Skeletal muscle tissue (tissue), 4 donors: ENCODE results near the gene CAMK1D. TPM values are rescaled to one million over a fixed set of nuclear protein-coding genes. Genes with fewer than 3 reads are reported as not detected.
"Not testable (repeated sequence)": the region's sequence is repeated elsewhere in the genome, so short reads cannot be mapped to it uniquely, and the experiment has no call there.

Source experiments
- H3K27ac ChIP-seq: one replicate; pipeline ENCODE4 v1.7.0; 2013; ENCODE audit warnings: mild to moderate bottlenecking, low read depth, low read length, inconsistent platforms
- H3K27me3 ChIP-seq, 3 donors: one replicate each; pipeline ENCODE4 v1.7.0; 2013; ENCODE audit warnings: low read length in 3 of 3; ENCODE audit not compliant: control insufficient read depth in 3 of 3, insufficient read depth in 3 of 3
- H3K36me3 ChIP-seq, 3 donors: one replicate each; pipeline ENCODE4 v1.7.0; 2013; ENCODE audit warnings: low read length in 3 of 3; ENCODE audit not compliant: control insufficient read depth in 3 of 3, insufficient read depth in 3 of 3
- H3K4me1 ChIP-seq, 3 donors: one replicate each; pipeline ENCODE4 v1.7.0; 2013; ENCODE audit warnings: low read length in 3 of 3, mild to moderate bottlenecking in 3 of 3; ENCODE audit not compliant: control insufficient read depth in 3 of 3, insufficient read depth in 3 of 3
- H3K4me3 ChIP-seq, 3 donors: one replicate each; pipeline ENCODE4 v1.7.0; 2013; ENCODE audit warnings: low read length in 3 of 3
- H3K9ac ChIP-seq, 3 donors: one replicate each; pipeline ENCODE4 v1.7.0; 2013; ENCODE audit warnings: low read length in 3 of 3, mild to moderate bottlenecking in 3 of 3, moderate library complexity in 2 of 3, low read depth in 1 of 3
- H3K9me3 ChIP-seq, 3 donors: one replicate each; pipeline ENCODE4 v1.7.0; 2013; ENCODE audit warnings: low read length in 3 of 3; ENCODE audit not compliant: control insufficient read depth in 3 of 3
- total RNA-seq: library from RNA; depleted of rRNA; stranded (reverse); fragments of >200 nt; gene quantifications from one replicate; pipeline ENCODE4 v1.2.3, GENCODE V29; 2014
- donor health status: Osteomylitis.

The CAMK1D gene
- total RNA-seq, 1 donor from 2014 or later: 2.1 TPM

GRCh38 chr10:12741360-12741804, 392.0 kb downstream of the CAMK1D start:
- H3K9ac ChIP-seq: peak overlapping the region in 1 of 3 donors; percentile 30
- peaks cover 5 to 17% (median 12%) of the 10 kb centered on the region in 3 donors for H3K4me1 ChIP-seq
- no peaks in the 10 kb centered on the region for H3K36me3 ChIP-seq
- peak overlapping the region; percentile 68 for H3K27ac ChIP-seq
- H3K9me3 ChIP-seq: no peaks in the 10 kb centered on the region
- no peak overlapping the region for H3K4me3 ChIP-seq
- no peaks in the 10 kb centered on the region for H3K27me3 ChIP-seq

GRCh38 chr10:12742771-12743170, 393.4 kb downstream of the CAMK1D start:
- Histone ChIP-seq H3K27ac (no peak overlapping the region), H3K4me1 (peaks cover 5 to 17% (median 12%) of the 10 kb centered on the region in 3 donors), H3K27me3 (no peaks in the 10 kb centered on the region), H3K9ac (no peak overlapping the region), H3K9me3 (no peaks in the 10 kb centered on the region), H3K36me3 (no peaks in the 10 kb centered on the region), H3K4me3 (no peak overlapping the region)

DNA sequence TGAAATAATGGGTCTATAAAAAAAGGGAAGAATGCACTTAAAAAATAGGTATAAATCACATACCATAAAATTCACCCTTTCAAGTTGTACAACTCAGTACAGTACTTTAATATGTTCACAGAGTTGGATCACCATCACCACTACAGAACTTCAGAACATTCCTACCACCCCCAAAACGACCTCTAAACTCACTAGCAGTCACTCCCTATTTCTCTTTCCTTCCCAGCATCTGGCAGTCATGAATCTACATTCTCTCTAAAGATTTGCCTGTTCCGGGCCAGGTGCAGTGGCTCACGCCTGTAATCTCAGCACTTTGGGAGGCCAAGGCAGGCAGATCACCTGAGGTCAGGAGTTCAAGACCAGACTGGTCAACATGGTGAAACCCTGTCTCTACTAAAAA, 394.1 kb downstream of the CAMK1D start:
- not testable (repeated sequence) for H3K9ac ChIP-seq, H3K27me3 ChIP-seq, H3K9me3 ChIP-seq, H3K27ac ChIP-seq, H3K4me3 ChIP-seq, H3K36me3 ChIP-seq
- H3K4me1 ChIP-seq: peaks cover 5 to 17% (median 12%) of the 10 kb centered on the region in 3 donors

DNA sequence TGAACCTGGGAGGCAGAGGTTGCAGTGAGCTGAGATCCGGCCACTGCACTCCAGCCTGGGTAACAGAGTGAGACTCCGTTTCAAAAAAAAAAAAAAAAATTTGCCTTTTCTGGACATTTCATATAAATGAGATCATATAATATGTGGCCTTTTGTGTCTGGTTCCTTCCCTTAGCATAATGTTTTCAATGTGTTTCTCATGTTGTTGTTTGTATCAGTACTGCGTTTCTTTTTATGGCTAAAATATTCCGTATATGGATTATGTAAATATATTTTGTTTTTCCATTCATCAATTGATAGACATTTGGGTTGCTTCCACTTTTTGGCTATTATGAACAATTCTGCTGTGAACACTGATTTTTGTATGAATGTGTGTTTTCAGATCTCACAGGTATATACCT, 394.6 kb downstream of the CAMK1D start:
- no peak overlapping the region for H3K27ac ChIP-seq
- H3K27me3 ChIP-seq: no peaks in the 10 kb centered on the region
- no peak overlapping the region for H3K4me3 ChIP-seq
- no peak overlapping the region for H3K9ac ChIP-seq
- H3K4me1 ChIP-seq: peaks cover 5 to 17% (median 12%) of the 10 kb centered on the region in 3 donors
- H3K36me3 ChIP-seq: no peaks in the 10 kb centered on the region
- H3K9me3 ChIP-seq: no peaks in the 10 kb centered on the region

GRCh38 chr10:12748186-12748585, 398.8 kb downstream of the CAMK1D start:
- Histone ChIP-seq H3K27me3 (no peaks in the 10 kb centered on the region), H3K9me3 (no peaks in the 10 kb centered on the region), H3K4me3 (no peak overlapping the region), H3K36me3 (no peaks in the 10 kb centered on the region), H3K4me1 (peaks cover 0 to 17% (median 0%) of the 10 kb centered on the region in 3 donors), H3K9ac (no peak overlapping the region), H3K27ac (no peak overlapping the region)

DNA sequence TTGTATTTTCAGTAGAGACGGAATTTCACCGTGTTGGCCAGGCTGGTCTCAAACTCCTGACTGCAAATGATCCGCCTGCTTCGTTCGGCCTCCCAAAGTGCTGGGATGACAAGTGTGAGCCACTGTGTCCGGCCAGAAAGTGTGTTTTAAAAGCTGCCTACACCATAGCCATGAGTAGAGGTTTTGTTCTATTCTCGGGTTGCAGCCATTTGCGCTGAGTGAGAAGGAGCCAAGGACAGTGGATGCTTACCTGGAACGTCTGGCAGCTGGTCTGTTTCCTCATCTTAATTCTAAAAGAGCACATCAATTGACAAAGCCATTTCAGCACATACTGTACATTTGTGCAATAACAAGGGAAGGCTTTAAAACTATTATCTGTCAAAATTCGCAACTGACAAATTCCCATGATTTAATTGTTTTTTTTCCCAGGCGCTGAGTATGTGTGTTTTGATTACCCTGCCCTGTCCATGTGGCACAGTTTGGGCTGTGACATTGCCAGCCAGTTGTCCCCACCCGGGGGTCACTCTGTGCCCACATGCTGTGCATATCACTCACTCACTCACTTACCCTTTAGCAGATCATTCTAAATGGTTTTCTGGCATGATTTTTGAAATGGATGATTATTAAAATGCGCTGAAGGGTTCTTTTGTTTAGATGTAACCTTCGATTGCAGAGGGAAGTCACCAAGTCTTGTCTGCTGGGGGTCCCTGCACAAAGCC, 400.6 kb downstream of the CAMK1D start:
- Histone ChIP-seq H3K27me3 (no peaks in the 10 kb centered on the region), H3K36me3 (no peaks in the 10 kb centered on the region), H3K9me3 (no peaks in the 10 kb centered on the region), H3K4me3 (no peak overlapping the region), H3K9ac (peak overlapping the region in 1 of 3 donors; percentile 34), H3K27ac (peak overlapping the region; percentile 33), H3K4me1 (peaks cover 0 to 21% (median 0%) of the 10 kb centered on the region in 3 donors)

DNA sequence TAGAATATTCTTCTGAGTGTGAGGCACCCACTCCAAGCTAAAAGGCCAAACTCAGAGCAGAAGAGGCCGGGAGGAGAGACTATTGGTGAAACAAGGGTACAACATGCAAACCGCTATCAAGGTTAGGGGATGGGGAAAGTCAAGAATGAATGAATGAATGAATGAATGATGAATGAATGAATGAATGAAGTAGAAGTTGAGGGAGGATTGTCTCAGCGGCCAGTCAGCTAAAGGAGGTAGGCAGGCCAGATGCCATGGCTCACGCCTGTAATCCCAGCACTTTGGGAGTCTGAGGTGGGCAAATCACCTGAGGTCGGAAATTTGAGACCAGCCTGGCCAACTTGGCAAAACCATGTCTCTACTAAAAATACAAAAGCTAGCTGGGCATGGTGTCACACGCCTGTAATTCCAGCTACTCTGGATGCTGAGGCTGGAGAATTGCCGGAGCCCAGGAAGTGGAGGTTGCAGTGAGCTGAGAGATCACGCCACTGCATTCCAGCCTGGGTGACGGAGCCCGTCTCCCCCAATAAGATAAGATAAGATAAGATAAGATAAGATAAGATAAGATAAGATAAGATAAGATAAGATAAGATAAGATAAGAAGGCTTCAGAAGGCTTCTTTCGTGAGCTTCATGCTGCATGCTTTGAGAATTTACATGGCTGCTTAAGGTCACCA, 401.3 kb downstream of the CAMK1D start:
- Histone ChIP-seq H3K27ac (peak overlapping the region; percentile 33), H3K4me1 (peaks cover 0 to 24% (median 0%) of the 10 kb centered on the region in 3 donors), H3K4me3 (no peak overlapping the region), H3K9ac (no peak overlapping the region), H3K27me3 (no peaks in the 10 kb centered on the region), H3K9me3 (no peaks in the 10 kb centered on the region), H3K36me3 (no peaks in the 10 kb centered on the region)

DNA sequence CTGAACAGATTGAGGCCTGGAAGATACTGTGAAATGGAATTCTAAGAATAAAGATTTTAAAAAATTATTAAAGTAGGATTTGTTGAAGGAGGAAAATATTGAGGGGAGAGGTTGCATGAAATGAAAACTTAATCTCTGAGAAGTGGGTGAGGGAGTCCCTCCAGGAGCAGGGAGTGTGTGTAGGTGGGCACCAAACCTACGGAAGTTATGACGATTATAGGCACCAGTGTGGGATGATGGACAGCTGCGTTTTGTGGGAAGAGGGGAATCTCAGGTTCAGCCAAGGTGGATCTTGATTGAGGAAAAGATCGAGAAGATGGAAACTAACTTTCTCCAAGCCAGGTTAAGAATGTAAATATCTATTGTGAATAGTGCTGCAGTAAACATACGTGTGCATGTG, 405.7 kb downstream of the CAMK1D start:
- H3K4me3 ChIP-seq: no peak overlapping the region
- no peaks in the 10 kb centered on the region for H3K9me3 ChIP-seq
- no peak overlapping the region for H3K27ac ChIP-seq
- no peaks in the 10 kb centered on the region for H3K36me3 ChIP-seq
- H3K4me1 ChIP-seq: peaks cover 0 to 21% (median 0%) of the 10 kb centered on the region in 3 donors
- no peak overlapping the region for H3K9ac ChIP-seq
- no peaks in the 10 kb centered on the region for H3K27me3 ChIP-seq

GRCh38 chr10:12757351-12757750, 408.0 kb downstream of the CAMK1D start:
- H3K9ac ChIP-seq: no peak overlapping the region
- H3K27ac ChIP-seq: no peak overlapping the region
- no peak overlapping the region for H3K4me3 ChIP-seq
- no peaks in the 10 kb centered on the region for H3K27me3 ChIP-seq
- H3K9me3 ChIP-seq: no peaks in the 10 kb centered on the region
- peaks cover 0 to 13% (median 5%) of the 10 kb centered on the region in 3 donors for H3K4me1 ChIP-seq
- H3K36me3 ChIP-seq: peaks cover 0 to under 1% (median 0%) of the 10 kb centered on the region in 3 donors

DNA sequence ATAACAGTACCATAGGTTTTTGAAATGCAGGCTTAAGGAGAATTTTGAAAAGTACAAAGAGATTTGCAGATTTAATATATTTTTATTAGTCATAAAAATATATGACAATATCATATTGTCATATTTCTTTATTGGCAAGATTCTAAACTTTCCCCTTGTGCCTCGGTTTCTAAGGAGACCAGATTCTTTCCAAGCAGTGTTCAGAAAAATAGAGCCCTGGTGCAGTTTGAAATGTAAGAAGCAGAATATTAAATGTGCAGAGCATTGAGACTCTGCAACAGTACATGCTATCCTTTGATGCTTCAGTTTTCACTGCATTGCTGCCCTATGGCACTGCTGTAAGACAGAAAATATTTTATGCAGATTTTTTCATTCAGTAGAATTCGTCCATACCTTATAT, 408.9 kb downstream of the CAMK1D start:
- H3K4me1 ChIP-seq: peaks cover 0 to 13% (median 5%) of the 10 kb centered on the region in 3 donors
- H3K9me3 ChIP-seq: no peaks in the 10 kb centered on the region
- H3K36me3 ChIP-seq: peaks cover 0 to 3% (median 0%) of the 10 kb centered on the region in 3 donors
- no peak overlapping the region for H3K27ac ChIP-seq
- H3K9ac ChIP-seq: no peak overlapping the region
- H3K4me3 ChIP-seq: no peak overlapping the region
- H3K27me3 ChIP-seq: no peaks in the 10 kb centered on the region
